RKO (cell line): ENCODE data around the gene HECTD1.
A peak's percentile ranks its signal among the peaks of the same experiment; 100 is the strongest.
"Not testable (repeated sequence)": the region's sequence is repeated elsewhere in the genome, so short reads cannot be mapped to it uniquely, and the experiment has no call there.

Source experiments
- DNase-seq: peaks from one replicate; pipeline ENCODE4 v3.0.0-alpha.2; 2016; ENCODE audit warnings: low spot score

HECTD1 gene

GRCh38 chr14:31207755-31208545 lies at the start of gene HECTD1:
TSS of gene HECTD1 (minus strand) at chr14:31207793. CDS start at chr14:31205936, 1,857 bp downstream.
- DNase-seq, result peak; percentile 86

- no peak for DNase-seq
Observed at GRCh38 chr14:31257244-31257553, 49.6 kb upstream of the HECTD1 start.

GRCh38 chr14:31256534-31257243 lies 49.1 kb upstream of the HECTD1 start:
- no peak for DNase-seq

GRCh38 chr14:31255918-31256317 lies 48.3 kb upstream of the HECTD1 start:
- DNase-seq, result not testable (repeated sequence)

GRCh38 chr14:31255286-31255685 lies 47.7 kb upstream of the HECTD1 start:
- DNase-seq, result no peak

GRCh38 chr14:31253746-31254471 lies 46.3 kb upstream of the HECTD1 start:
- no peak for DNase-seq

GRCh38 chr14:31252865-31253264 lies 45.3 kb upstream of the HECTD1 start:
- no peak for DNase-seq

- no peak for DNase-seq
Observed at GRCh38 chr14:31251028-31251958, 43.7 kb upstream of the HECTD1 start.

- DNase-seq, result no peak
Observed at GRCh38 chr14:31244626-31245025, 37.0 kb upstream of the HECTD1 start.

- DNase-seq, result peak; percentile 6
Observed at GRCh38 chr14:31243860-31244259, 36.3 kb upstream of the HECTD1 start.

- not testable (repeated sequence) for DNase-seq
Observed at GRCh38 chr14:31242161-31242940, 34.8 kb upstream of the HECTD1 start.

- no peak for DNase-seq
Observed at GRCh38 chr14:31241450-31242114, 34.0 kb upstream of the HECTD1 start.

- DNase-seq, result no peak
Observed at GRCh38 chr14:31239741-31240140, 32.1 kb upstream of the HECTD1 start.

- DNase-seq, result no peak
Observed at GRCh38 chr14:31235462-31235861, 27.9 kb upstream of the HECTD1 start.

- no peak for DNase-seq
Observed at GRCh38 chr14:31232081-31232480, 24.5 kb upstream of the HECTD1 start.

- DNase-seq, result not testable (repeated sequence)
Observed at GRCh38 chr14:31231272-31231671, 23.7 kb upstream of the HECTD1 start.

GRCh38 chr14:31230573-31230958 lies 23.0 kb upstream of the HECTD1 start:
- no peak for DNase-seq

GRCh38 chr14:31229638-31230572 lies 22.3 kb upstream of the HECTD1 start:
- peak; percentile 84 for DNase-seq

GRCh38 chr14:31229009-31229408 lies 21.4 kb upstream of the HECTD1 start:
- no peak for DNase-seq
